Brain microvascular endothelial cell (primary cell): Measurements from ENCODE around the gene LIME1.

Experiments
- DNase-seq: peaks from one replicate; pipeline ENCODE4 v3.0.0-alpha.2; 2020
- H3K27ac ChIP-seq: fragments of 250-450 bp; sonication (Bioruptor Pico); 2 replicates; pipeline ENCODE4 v1.5.1; 2020; ENCODE audit warnings: mild to moderate bottlenecking, moderate library complexity
- H3K27me3 ChIP-seq: fragments of 250-450 bp; sonication (Bioruptor Pico); replicated peaks from 2 replicates; pipeline ENCODE4 v1.5.1; 2020; ENCODE audit warnings: mild to moderate bottlenecking
- H3K36me3 ChIP-seq: fragments of 250-450 bp; sonication (Bioruptor Pico); replicated peaks from 2 replicates; pipeline ENCODE4 v1.5.1; 2020; ENCODE audit warnings: mild to moderate bottlenecking
- H3K4me3 ChIP-seq: 2 replicates; pipeline ENCODE4 v1.5.1; 2011; ENCODE audit warnings: low read depth, mild to moderate bottlenecking, control low read depth, low read length, moderate library complexity
- in situ Hi-C: cut with HindIII; loops from 2 replicates; pipeline ENCODE4 v1.10.0; 2017; ENCODE audit warnings: low sequenced_read_pairs, low pct_ligation_motif_present
- TF ChIP-seq, protein P1 (sequence below): IDR thresholded peaks from 2 replicates; pipeline ENCODE4 v1.5.1; 2011; ENCODE audit warnings: low read depth, mild to moderate bottlenecking, moderate library complexity, low read length, control low read depth, inconsistent platforms; ENCODE audit errors: missing control alignments

LIME1 gene

GRCh38 chr20:63693733-63694583, 42.5 kb upstream of the LIME1 start:
- DNase-seq = no peak
- in situ Hi-C loops = loop anchor here (25.0 kb wide), 1 partner anchor 107 kb away; no protein-coding TSS in a partner anchor
- no peaks in the 10 kb centered on the region for H3K36me3 ChIP-seq
- TF ChIP-seq, protein P1, sequence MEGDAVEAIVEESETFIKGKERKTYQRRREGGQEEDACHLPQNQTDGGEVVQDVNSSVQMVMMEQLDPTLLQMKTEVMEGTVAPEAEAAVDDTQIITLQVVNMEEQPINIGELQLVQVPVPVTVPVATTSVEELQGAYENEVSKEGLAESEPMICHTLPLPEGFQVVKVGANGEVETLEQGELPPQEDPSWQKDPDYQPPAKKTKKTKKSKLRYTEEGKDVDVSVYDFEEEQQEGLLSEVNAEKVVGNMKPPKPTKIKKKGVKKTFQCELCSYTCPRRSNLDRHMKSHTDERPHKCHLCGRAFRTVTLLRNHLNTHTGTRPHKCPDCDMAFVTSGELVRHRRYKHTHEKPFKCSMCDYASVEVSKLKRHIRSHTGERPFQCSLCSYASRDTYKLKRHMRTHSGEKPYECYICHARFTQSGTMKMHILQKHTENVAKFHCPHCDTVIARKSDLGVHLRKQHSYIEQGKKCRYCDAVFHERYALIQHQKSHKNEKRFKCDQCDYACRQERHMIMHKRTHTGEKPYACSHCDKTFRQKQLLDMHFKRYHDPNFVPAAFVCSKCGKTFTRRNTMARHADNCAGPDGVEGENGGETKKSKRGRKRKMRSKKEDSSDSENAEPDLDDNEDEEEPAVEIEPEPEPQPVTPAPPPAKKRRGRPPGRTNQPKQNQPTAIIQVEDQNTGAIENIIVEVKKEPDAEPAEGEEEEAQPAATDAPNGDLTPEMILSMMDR = no peak
- H3K27ac ChIP-seq = no peak overlapping the region
- no peak overlapping the region for H3K4me3 ChIP-seq
- H3K27me3 ChIP-seq = no peaks in the 10 kb centered on the region

DNA sequence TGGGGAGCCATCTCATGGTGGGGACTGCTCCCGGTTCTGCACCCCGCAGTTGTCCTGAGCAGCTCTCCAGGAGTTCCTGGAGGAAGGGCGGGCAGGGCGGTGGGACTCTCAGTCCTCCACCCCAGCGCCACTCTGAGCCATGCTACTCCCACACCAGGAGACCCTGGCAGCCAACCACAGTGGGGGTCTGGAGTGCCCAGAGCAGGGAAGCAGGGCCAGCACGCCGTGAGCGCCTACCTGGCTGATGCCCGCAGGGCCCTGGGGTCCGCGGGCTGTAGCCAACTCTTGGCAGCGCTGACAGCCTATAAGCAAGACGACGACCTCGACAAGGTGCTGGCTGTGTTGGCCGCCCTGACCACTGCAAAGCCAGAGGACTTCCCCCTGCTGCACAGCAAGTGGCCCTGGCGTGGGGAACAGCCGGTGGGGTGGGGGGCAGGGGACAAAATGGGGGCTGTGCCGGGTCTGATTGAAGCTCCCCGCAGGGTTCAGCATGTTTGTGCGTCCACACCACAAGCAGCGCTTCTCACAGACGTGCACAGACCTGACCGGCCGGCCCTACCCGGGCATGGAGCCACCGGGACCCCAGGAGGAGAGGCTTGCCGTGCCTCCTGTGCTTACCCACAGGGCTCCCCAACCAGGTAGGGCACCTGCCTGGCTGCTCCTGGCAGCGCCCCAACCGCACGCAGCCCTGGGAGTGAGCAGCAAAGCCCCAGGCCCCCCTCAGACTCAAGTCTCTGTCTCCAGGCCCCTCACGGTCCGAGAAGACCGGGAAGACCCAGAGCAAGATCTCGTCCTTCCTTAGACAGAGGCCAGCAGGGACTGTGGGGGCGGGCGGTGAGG, 41.7 kb upstream of the LIME1 start:
- no peak for DNase-seq
- Histone ChIP-seq H3K27ac (no peak overlapping the region), H3K27me3 (no peaks in the 10 kb centered on the region), H3K4me3 (no peak overlapping the region), H3K36me3 (no peaks in the 10 kb centered on the region)
- in situ Hi-C loops = loop anchor here (25.0 kb wide), 1 partner anchor 108 kb away; no protein-coding TSS in a partner anchor
- TF ChIP-seq, protein P1 = no peak

DNA sequence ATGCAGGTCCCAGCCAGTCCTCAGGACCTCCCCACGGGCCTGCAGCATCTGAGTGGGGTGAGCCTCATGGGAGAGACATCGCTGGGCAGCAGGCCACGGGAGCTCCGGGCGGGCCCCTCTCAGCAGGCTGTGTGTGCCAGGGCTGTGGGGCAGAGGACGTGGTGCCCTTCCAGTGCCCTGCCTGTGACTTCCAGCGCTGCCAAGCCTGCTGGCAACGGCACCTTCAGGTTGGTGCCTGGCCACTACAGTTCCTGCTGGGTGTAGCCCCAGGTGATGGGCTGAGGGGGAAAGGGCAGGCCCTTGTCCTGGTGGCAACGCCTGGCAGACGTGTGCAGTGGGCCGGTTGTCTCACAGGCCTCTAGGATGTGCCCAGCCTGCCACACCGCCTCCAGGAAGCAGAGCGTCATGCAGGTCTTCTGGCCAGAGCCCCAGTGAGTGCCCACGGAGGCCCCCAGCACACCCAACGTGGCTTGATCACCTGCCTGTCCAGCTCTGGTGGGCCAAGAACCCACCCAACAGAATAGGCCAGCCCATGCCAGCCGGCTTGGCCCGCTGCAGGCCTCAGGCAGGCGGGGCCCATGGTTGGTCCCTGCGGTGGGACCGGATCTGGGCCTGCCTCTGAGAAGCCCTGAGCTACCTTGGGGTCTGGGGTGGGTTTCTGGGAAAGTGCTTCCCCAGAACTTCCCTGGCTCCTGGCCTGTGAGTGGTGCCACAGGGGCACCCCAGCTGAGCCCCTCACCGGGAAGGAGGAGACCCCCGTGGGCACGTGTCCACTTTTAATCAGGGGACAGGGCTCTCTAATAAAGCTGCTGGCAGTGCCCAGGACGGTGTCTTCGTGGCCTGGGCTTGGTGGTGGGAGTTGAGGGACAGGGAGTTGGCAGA, 40.8 kb upstream of the LIME1 start:
- no peak overlapping the region for H3K27ac ChIP-seq
- in situ Hi-C loops = loop anchor here (25.0 kb wide), 1 partner anchor 108 kb away; no protein-coding TSS in a partner anchor

DNA sequence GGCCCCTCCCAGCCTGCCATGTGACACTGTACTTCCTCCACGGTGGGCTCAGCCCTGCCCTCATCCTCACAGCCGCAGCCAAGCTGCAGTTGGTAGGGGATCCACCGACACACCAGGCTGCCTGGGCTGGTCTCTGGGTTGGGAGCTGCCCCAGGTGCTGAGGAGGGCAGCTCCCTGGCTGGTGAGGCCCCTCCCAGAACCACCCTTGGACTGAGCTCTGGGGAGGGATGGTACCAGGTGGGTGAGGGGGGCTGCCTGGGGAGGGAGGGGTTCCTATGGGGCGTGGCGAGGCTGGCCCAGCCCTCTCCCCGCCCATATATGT, 40.2 kb upstream of the LIME1 start:
- in situ Hi-C loops = loop anchor here (25.0 kb wide), 1 partner anchor 109 kb away; no protein-coding TSS in a partner anchor
- peak overlapping the region; percentile 63 for H3K4me3 ChIP-seq
- DNase-seq = no peak

More for the DNA sequence above, 40.8 kb upstream of the LIME1 start:
- H3K4me3 ChIP-seq = no peak overlapping the region
- DNase-seq = no peak
- TF ChIP-seq, protein P1 = no peak
- no peaks in the 10 kb centered on the region for H3K27me3 ChIP-seq
- peaks cover 3% of the 10 kb centered on the region for H3K36me3 ChIP-seq

More for the DNA sequence above, 40.2 kb upstream of the LIME1 start:
- Histone ChIP-seq H3K27ac (no peak overlapping the region), H3K36me3 (peaks cover 3% of the 10 kb centered on the region), H3K27me3 (no peaks in the 10 kb centered on the region)
- TF ChIP-seq, protein P1 = no peak
